B cell (primary cell): ENCODE results near the gene SEMA6A. TPM values are rescaled to one million over a fixed set of nuclear protein-coding genes. Genes with fewer than 3 reads are reported as not detected.

Experiments
- ATAC-seq: fragments of 200-7000 bp; cut with Tn5 transposase; one replicate; pipeline ENCODE4 v1.10.0; 2021; ENCODE audit warnings: low read depth, mild to moderate bottlenecking, moderate number of reproducible peaks, moderate library complexity
- CTCF ChIA-PET: fragments of 350-600 bp; sonication (Branson Sonifier 250); formaldehyde crosslinking; loops from one replicate; lab custom pipeline; 2021; ENCODE audit warnings: antibody characterized with exemption, inconsistent platforms; lab: Charles Lee
- POLR2A ChIA-PET: fragments of 350-600 bp; sonication (Branson Sonifier 250); formaldehyde crosslinking; loops from one replicate; lab custom pipeline; 2021; ENCODE audit warnings: antibody characterized with exemption; lab: Charles Lee
- DNase-seq: peaks from one replicate; pipeline ENCODE4 v3.0.0; 2013
- H2AFZ ChIP-seq: 2 replicates; pipeline ENCODE4 v1.6.1; 2012; ENCODE audit warnings: mild to moderate bottlenecking, low read depth, low read length; ENCODE audit not compliant: insufficient read depth, poor library complexity, severe bottlenecking
- H3K27ac ChIP-seq, 2 donors: 1 replicate in 1 of 2; 2 replicates in 1 of 2; pipeline ENCODE4 v1.5.1; 2012 to 2013; ENCODE audit warnings: low read length in 2 of 2, mild to moderate bottlenecking in 2 of 2, moderate library complexity in 1 of 2
- H3K27me3 ChIP-seq, 4 experiments: fragments of 200-600 bp in 1 of 4; sonication (generic) in 1 of 4; replicated peaks in 1 of 4; 1 replicate in 2 of 4; 2 replicates in 2 of 4; pipeline versions ENCODE4 v1.6.1 to v1.7.0; 2013 to 2016; ENCODE audit warnings: low read length in 3 of 4, mild to moderate bottlenecking in 2 of 4, mixed read lengths in 1 of 4, moderate library complexity in 1 of 4; ENCODE audit not compliant: insufficient read depth in 4 of 4, control insufficient read depth in 3 of 4; ENCODE audit errors: control extremely low read depth in 1 of 4
- H3K36me3 ChIP-seq, 2 experiments: replicated peaks in 1 of 2; 1 replicate in 1 of 2; 2 replicates in 1 of 2; pipeline versions ENCODE4 v1.6.1 to v1.7.1; 2013; ENCODE audit warnings: low read length in 1 of 2; ENCODE audit not compliant: insufficient read depth in 2 of 2, control insufficient read depth in 1 of 2; ENCODE audit errors: control extremely low read depth in 1 of 2, extremely low read depth in 1 of 2
- H3K4me1 ChIP-seq, 2 donors: fragments of 200-600 bp in 1 of 2; sonication (generic) in 1 of 2; 1 replicate in 1 of 2; 2 replicates in 1 of 2; pipeline versions ENCODE4 v1.5.1 to v1.6.1; 2013 to 2017; ENCODE audit warnings: low read length in 2 of 2; ENCODE audit not compliant: control insufficient read depth in 2 of 2, insufficient read depth in 2 of 2
- H3K4me2 ChIP-seq: replicated peaks from 2 replicates; pipeline ENCODE3; 2012; ENCODE audit warnings: mild to moderate bottlenecking, low read depth, low read length; ENCODE audit not compliant: poor library complexity, severe bottlenecking
- H3K4me3 ChIP-seq, 5 experiments: fragments of 200-600 bp in 1 of 5; sonication (generic) in 1 of 5; 1 replicate in 3 of 5; 2 replicates in 2 of 5; pipeline versions ENCODE4 v1.5.1 to v1.7.0; 2011 to 2016; ENCODE audit warnings: low read length in 4 of 5, mild to moderate bottlenecking in 4 of 5, low read depth in 2 of 5, control low read depth in 1 of 5, moderate library complexity in 1 of 5; ENCODE audit not compliant: insufficient read depth in 1 of 5; ENCODE audit errors: control extremely low read depth in 1 of 5, extremely low read depth in 1 of 5
- H3K79me2 ChIP-seq: fragments of 200-600 bp; sonication (generic); one replicate; pipeline ENCODE4 v1.6.0; 2016; ENCODE audit warnings: low read length; ENCODE audit not compliant: control insufficient read depth, insufficient read depth
- H3K9ac ChIP-seq: fragments of 200-600 bp; sonication (generic); 2 replicates; pipeline ENCODE4 v1.6.1; 2017; ENCODE audit warnings: mild to moderate bottlenecking, low read length, moderate library complexity
- H3K9me3 ChIP-seq, 3 donors: one replicate each; pipeline versions ENCODE4 v1.6.1 to v1.7.1; 2013; ENCODE audit warnings: low read length in 2 of 3; ENCODE audit not compliant: control insufficient read depth in 2 of 3, insufficient read depth in 1 of 3; ENCODE audit errors: control extremely low read depth in 1 of 3
- H4K20me1 ChIP-seq: 2 replicates; pipeline ENCODE4 v1.6.0; 2012; ENCODE audit warnings: mild to moderate bottlenecking, low read length; ENCODE audit not compliant: insufficient read depth, control insufficient read depth, poor library complexity, severe bottlenecking
- H3K27ac Mint-ChIP-seq: one replicate; pipeline ENCODE4 v1.8.0; 2021; ENCODE audit warnings: mixed read lengths
- H3K27me3 Mint-ChIP-seq: one replicate; pipeline ENCODE4 v1.8.0; 2021; ENCODE audit warnings: mixed read lengths
- H3K4me1 Mint-ChIP-seq: one replicate; pipeline ENCODE4 v1.8.0; 2021; ENCODE audit warnings: mixed read lengths
- H3K4me3 Mint-ChIP-seq: one replicate; pipeline ENCODE4 v1.8.0; 2021; ENCODE audit warnings: mixed read lengths
- H3K9me3 Mint-ChIP-seq: one replicate; pipeline ENCODE4 v1.8.0; 2022; ENCODE audit warnings: mixed read lengths; ENCODE audit not compliant: insufficient read depth
- EZH2 ChIP-seq: IDR thresholded peaks from 2 replicates; pipeline ENCODE4 v1.6.1; 2012; ENCODE audit warnings: borderline replicate concordance, low read depth, mild to moderate bottlenecking, moderate library complexity, low read length; ENCODE audit not compliant: insufficient read depth, poor library complexity, severe bottlenecking
- WGBS: methylation state at CpG from one replicate; pipeline ENCODE4 v1.1.5; 2013; ENCODE audit warnings: missing lambda C conversion rate; ENCODE audit not compliant: insufficient coverage; 5-methylcytosine and 5-hydroxymethylcytosine counted together
- intact Hi-C: fragments of 100-400 bp; cut with micrococcal nuclease; formaldehyde crosslinking; loops from one replicate; pipeline ENCODE4 v1.10.0; 2022
- polyA plus RNA-seq: library from polyadenylated mRNA; depleted of rRNA; stranded (reverse); fragments of >200 nt; gene quantifications from 2 replicates; pipeline ENCODE4 v1.2.3, GENCODE V29; 2012
- total RNA-seq, 2 donors: library from RNA; stranded (reverse); fragments of 120-200 nt in 1 of 2; gene quantifications; 1 replicate in 1 of 2; 2 replicates in 1 of 2; pipeline versions ENCODE4 v1.2.3 to v1.2.4, GENCODE V29; 2013 to 2022
- TF ChIP-seq, protein P1 (sequence below): fragments of 200-600 bp; IDR thresholded peaks from one replicate; pipeline ENCODE4 v1.8.0; 2022; ENCODE audit warnings: antibody characterized with exemption, mild to moderate bottlenecking

The SEMA6A gene
- total and polyA plus RNA-seq, 2 donors (not counting 1 experiment from before 2014, with no cell fraction given): 0.44 TPM; not detected in 1

DNA sequence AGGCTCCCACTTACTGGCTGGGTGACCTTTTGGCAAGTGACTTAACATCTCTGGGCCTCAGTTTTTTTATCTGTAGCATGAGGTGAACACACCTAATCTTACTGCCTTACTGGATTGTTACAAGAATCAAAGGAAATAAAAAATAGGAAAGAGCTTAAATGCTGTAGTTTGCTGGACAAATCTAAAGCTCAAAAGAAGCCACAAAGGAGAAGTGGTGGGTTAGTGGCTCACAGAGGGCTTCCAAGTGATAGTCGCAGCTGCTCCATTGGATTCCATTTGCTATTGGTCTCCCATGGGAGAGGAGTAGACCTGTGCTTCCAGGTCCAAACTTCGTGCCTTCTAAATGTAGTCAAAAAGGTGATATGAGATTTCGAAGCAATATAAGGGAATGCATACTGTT lies 123.6 kb downstream of the SEMA6A start:
- peaks cover 2 to 5% of the 10 kb centered on the region in 2 experiments for H3K36me3 ChIP-seq

DNA sequence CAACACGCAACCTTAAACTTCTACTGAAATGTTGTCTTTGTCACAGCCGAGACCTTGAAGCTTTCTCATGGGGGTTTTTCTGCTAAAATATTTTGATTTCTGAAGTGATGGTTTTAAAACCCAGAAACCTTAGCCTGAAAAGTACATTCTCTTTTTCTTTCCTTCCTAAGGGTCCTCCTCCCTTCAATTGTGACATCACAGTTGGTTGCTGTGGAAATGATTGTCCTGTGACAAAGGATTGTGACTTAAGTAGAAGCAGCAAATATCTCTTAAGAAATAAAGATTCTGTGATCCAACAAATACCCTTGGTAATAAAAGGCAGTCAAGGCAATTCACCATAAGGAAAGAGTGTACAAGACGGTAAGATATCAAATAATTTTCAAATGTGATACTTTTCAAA lies 125.2 kb downstream of the SEMA6A start:
- no CpG with 5 or more reads among the region's 3 CpGs for WGBS
- Mint-ChIP-seq H3K27me3 (no peaks in the 10 kb centered on the region), H3K9me3 (no peaks in the 10 kb centered on the region), H3K4me3 (no peak overlapping the region), H3K27ac (no peak overlapping the region), H3K4me1 (peaks cover 8% of the 10 kb centered on the region)
- peaks cover 0 to 8% (median 0%) of the 10 kb centered on the region in 3 donors for H3K9me3 ChIP-seq
- no peak overlapping the region for H3K9ac ChIP-seq
- H3K4me3 ChIP-seq: no peak overlapping the region
- no peak overlapping the region for H3K27ac ChIP-seq
- TF ChIP-seq, protein P1, sequence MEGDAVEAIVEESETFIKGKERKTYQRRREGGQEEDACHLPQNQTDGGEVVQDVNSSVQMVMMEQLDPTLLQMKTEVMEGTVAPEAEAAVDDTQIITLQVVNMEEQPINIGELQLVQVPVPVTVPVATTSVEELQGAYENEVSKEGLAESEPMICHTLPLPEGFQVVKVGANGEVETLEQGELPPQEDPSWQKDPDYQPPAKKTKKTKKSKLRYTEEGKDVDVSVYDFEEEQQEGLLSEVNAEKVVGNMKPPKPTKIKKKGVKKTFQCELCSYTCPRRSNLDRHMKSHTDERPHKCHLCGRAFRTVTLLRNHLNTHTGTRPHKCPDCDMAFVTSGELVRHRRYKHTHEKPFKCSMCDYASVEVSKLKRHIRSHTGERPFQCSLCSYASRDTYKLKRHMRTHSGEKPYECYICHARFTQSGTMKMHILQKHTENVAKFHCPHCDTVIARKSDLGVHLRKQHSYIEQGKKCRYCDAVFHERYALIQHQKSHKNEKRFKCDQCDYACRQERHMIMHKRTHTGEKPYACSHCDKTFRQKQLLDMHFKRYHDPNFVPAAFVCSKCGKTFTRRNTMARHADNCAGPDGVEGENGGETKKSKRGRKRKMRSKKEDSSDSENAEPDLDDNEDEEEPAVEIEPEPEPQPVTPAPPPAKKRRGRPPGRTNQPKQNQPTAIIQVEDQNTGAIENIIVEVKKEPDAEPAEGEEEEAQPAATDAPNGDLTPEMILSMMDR: no peak
- no peak for TF ChIP-seq EZH2
- H4K20me1 ChIP-seq: no peaks in the 10 kb centered on the region
- no peak for ATAC-seq
- no peaks in the 10 kb centered on the region for H3K79me2 ChIP-seq
- H2AFZ ChIP-seq: no peak overlapping the region
- no peak for DNase-seq
- POLR2A ChIA-PET: no interaction called here
- intact Hi-C loops: no loop called here
- H3K27me3 ChIP-seq: no peaks in the 10 kb centered on the region
- H3K36me3 ChIP-seq: peaks cover 2 to 5% of the 10 kb centered on the region in 2 experiments
- CTCF ChIA-PET: no interaction called here
- peaks cover 6 to 9% of the 10 kb centered on the region in 2 donors for H3K4me1 ChIP-seq
- H3K4me2 ChIP-seq: no peak overlapping the region

More for the DNA sequence above, 123.6 kb downstream of the SEMA6A start:
- H3K79me2 ChIP-seq: no peaks in the 10 kb centered on the region
- CTCF ChIA-PET: no interaction called here
- peaks cover 8 to 15% of the 10 kb centered on the region in 2 donors for H3K4me1 ChIP-seq
- H3K4me3 Mint-ChIP-seq: no peak overlapping the region
- no peak overlapping the region for H3K9ac ChIP-seq
- POLR2A ChIA-PET: no interaction called here
- 74% methylated on average over 3 of the region's 3 CpGs for WGBS
- H2AFZ ChIP-seq: no peak overlapping the region
- no peaks in the 10 kb centered on the region for H3K27me3 ChIP-seq
- H3K4me3 ChIP-seq: no peak overlapping the region
- ATAC-seq (no peak), DNase-seq (no peak)
- peaks cover 0 to 8% (median 0%) of the 10 kb centered on the region in 3 donors for H3K9me3 ChIP-seq
- H4K20me1 ChIP-seq: no peaks in the 10 kb centered on the region
- no peaks in the 10 kb centered on the region for H3K9me3 Mint-ChIP-seq
- H3K4me2 ChIP-seq: no peak overlapping the region
- H3K4me1 Mint-ChIP-seq: peaks cover 12% of the 10 kb centered on the region
- H3K27me3 Mint-ChIP-seq: no peaks in the 10 kb centered on the region
- intact Hi-C loops: no loop called here
- H3K27ac Mint-ChIP-seq: no peak overlapping the region
- TF ChIP-seq EZH2: no peak
- TF ChIP-seq, protein P1: no peak
- H3K27ac ChIP-seq: no peak overlapping the region
